ENCODE measurements around the gene TTPAL.

DNA sequence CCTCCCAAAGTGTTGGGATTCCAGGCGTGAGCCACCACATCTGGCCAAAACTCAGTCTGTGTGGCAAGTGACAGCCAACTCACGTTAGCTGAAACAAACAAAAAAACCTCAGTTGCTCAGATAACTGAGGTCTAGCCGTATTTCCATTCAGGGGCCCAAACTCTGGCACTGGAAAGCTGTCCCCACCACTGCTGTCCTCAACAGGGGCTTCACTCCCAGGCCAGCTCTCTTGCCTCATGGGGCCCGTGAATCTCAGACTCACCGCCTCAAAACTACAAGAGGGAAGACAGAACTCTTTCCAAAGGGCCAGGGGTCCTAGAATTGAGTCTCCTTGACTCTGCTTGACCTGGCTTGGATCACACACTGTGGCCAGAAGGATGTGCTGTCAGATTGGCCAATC is 7.4 kb downstream of the TTPAL start:
- TF ChIP-seq CTCF (IDR thresholded peaks at IDR 0.05) (no peak), POLR2A (IDR thresholded peaks at IDR 0.05) (no peak)

All from testis (tissue), 2 donors.